Body of pancreas (tissue), 4 donors: ENCODE data around the gene NIN.
A peak's percentile ranks its signal among the peaks of the same experiment; 100 is the strongest.

ENCODE experiments used
- CTCF ChIP-seq, 7 experiments: fragments of 450-650 bp in 4 of 7; fragments of 200-600 bp in 3 of 7; sonication (generic) in 3 of 7; IDR thresholded peaks; one replicate each; pipeline ENCODE4 v1.5.1; 2016 to 2019; ENCODE audit warnings: antibody characterized with exemption in 7 of 7
- POLR2A ChIP-seq, 3 donors: fragments of 450-650 bp; IDR thresholded peaks; one replicate each; pipeline ENCODE4 v1.6.1; 2016; ENCODE audit warnings: antibody characterized with exemption in 3 of 3, mild to moderate bottlenecking in 2 of 3

- TF ChIP-seq CTCF (IDR thresholded peaks at IDR 0.05) (peak in 2 of 7 experiments; percentile 12 to 31), POLR2A (IDR thresholded peaks at IDR 0.05) (no peak)
These were observed 67.5 kb downstream of the NIN start for GRCh38 chr14:50763382-50764007.
